Keratinocyte (primary cell): ENCODE data around the gene XPNPEP2.

Experiments
- CTCF ChIP-seq, 3 experiments: IDR thresholded peaks in 1 of 3; conservative IDR thresholded peaks in 1 of 3; optimal IDR thresholded peaks in 1 of 3; 2 replicates in 2 of 3; 3 replicates in 1 of 3; pipeline versions ENCODE3 to v1.5.1; 2011; ENCODE audit warnings: low read length in 3 of 3, mild to moderate bottlenecking in 3 of 3, moderate library complexity in 2 of 3, control low read depth in 1 of 3, inconsistent platforms in 1 of 3; ENCODE audit not compliant: insufficient read depth in 2 of 3; ENCODE audit errors: extremely low read depth in 1 of 3
- EZH2 ChIP-seq: IDR thresholded peaks from one replicate; pipeline ENCODE4 v1.6.1; 2012; ENCODE audit warnings: inconsistent platforms, mild to moderate bottlenecking, low read length, moderate library complexity

- TF ChIP-seq CTCF (optimal IDR thresholded peaks at IDR 0.05 in 1 of 3, IDR thresholded peaks at IDR 0.05 in 1 of 3, conservative IDR thresholded peaks at IDR 0.05 in 1 of 3; ENCODE audit: extremely low read depth in 1 of 3, insufficient read depth in 2 of 3, low read length in 3 of 3) (no peak), EZH2 (no peak)
Measured at GRCh38 chrX:129800186-129800585, 61.4 kb downstream of the XPNPEP2 start.
